ENCODE measurements around the gene ZBTB45.
"Not testable (repeated sequence)": the region's sequence is repeated elsewhere in the genome, so short reads cannot be mapped to it uniquely, and the experiment has no call there.

ZBTB45 gene

DNA sequence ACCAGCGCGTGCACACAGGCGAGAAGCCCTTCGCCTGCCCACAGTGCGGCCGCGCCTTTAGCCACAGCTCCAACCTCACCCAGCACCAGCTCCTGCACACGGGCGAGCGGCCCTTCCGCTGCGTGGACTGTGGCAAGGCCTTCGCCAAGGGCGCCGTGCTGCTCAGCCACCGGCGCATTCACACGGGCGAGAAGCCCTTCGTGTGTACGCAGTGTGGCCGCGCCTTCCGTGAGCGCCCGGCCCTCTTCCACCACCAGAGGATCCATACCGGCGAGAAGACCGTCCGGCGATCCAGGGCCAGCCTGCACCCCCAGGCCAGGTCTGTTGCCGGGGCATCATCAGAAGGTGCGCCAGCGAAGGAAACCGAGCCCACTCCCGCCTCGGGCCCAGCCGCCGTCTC lies 47.9 kb downstream of the ZBTB45 start:
- TF ChIP-seq, protein P1, sequence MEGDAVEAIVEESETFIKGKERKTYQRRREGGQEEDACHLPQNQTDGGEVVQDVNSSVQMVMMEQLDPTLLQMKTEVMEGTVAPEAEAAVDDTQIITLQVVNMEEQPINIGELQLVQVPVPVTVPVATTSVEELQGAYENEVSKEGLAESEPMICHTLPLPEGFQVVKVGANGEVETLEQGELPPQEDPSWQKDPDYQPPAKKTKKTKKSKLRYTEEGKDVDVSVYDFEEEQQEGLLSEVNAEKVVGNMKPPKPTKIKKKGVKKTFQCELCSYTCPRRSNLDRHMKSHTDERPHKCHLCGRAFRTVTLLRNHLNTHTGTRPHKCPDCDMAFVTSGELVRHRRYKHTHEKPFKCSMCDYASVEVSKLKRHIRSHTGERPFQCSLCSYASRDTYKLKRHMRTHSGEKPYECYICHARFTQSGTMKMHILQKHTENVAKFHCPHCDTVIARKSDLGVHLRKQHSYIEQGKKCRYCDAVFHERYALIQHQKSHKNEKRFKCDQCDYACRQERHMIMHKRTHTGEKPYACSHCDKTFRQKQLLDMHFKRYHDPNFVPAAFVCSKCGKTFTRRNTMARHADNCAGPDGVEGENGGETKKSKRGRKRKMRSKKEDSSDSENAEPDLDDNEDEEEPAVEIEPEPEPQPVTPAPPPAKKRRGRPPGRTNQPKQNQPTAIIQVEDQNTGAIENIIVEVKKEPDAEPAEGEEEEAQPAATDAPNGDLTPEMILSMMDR (IDR thresholded peaks at IDR 0.05; ENCODE audit: extremely low read depth, missing control alignments) = no peak
- no peak for DNase-seq (ENCODE audit: low spot score)

DNA sequence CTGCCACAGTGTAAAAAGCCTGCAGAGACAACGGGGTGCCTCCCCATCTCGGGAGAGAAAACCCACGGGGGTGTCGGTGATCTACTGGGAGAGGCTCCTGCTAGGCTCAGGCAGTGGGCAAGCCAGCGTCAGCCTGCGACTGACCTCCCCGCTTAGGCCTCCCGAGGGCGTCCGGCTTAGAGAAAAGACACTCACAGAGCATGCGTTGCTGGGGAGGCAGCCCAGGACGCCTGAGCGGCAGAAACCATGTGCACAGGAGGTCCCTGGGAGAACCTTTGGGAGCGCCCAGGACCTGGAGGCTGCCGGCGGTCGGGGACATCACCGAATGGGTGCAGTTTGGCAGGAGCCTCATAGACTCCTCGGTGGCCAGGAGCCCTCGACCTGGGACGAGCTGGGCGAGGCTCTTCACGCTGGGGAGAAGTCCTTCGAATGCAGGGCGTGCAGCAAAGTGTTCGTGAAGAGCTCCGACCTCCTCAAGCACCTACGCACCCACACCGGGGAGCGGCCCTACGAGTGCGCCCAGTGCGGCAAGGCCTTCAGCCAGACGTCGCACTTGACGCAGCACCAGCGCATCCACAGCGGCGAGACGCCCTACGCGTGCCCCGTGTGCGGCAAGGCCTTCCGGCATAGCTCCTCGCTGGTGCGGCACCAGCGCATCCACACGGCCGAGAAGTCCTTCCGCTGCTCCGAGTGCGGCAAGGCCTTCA lies 48.6 kb downstream of the ZBTB45 start:
- not testable (repeated sequence) for DNase-seq (ENCODE audit: low spot score)

DNA sequence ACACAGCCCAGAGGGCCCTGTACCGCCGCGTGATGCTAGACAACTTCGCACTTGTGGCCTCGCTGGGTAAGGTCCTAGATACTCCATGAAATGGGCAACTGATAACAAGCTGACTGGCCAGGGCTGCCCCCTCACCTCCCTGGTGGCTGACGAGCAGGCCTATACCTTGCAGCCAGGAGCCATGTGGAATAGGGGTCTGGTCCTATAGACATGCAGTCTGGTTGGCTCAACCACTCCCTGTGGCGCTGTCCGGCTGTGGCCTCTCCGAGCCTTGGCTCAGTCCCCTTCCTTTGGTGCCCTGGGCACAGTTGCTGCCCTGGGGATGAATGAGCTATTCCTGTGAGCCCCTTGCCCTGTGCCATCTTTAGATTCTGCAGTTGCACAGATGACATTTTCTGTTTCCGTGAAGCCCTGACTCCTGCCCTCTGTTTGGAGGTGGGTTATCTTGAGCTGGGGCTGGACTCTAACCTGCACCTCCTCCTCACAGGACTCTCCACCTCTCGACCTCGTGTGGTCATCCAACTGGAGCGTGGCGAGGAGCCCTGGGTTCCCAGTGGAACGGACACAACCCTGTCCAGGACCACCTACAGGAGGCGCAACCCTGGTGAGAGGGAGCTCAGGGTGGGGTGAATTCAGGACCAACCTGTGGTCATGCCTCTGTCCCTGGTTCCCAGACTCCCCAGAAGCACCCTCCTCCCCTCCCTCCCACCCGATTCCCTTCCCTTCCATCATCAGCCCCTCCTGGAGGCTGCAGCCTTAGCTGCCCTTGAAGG lies 50.2 kb downstream of the ZBTB45 start:
- DNase-seq (ENCODE audit: low spot score) = no peak
- TF ChIP-seq, protein P1 (IDR thresholded peaks at IDR 0.05; ENCODE audit: extremely low read depth, missing control alignments) = no peak

DNA sequence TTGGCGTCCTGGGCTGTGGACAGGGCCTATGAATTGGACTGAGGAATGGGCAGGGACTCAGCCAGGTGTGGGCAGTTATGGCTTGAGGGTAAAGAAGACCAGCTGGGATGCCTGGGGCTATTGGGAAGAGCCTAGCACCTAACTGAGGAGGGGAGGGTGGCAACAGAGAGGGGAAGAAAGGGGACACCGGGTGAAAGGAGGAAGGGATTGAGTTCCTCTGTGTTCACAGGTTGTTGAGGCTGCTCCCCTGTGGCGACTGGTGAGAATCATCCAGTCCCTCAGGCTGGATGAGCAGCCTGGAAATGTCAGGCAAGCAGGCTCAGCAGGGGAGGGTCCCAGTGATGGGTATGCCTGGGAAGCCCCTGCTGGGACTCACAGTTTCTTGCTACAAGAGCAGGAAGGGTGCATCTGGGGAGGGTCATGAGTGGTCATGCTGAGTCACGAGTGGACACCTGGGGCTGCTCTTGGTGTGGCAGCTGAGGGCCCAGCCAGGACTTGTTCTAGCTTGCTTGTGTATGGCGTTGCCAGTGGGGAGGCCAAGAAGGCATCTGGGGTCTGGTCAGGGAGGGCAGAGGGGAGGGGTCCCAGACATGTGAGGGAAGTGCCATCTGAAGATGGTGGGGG lies 51.3 kb downstream of the ZBTB45 start:
- TF ChIP-seq, protein P1 (IDR thresholded peaks at IDR 0.05; ENCODE audit: extremely low read depth, missing control alignments) = no peak

DNA sequence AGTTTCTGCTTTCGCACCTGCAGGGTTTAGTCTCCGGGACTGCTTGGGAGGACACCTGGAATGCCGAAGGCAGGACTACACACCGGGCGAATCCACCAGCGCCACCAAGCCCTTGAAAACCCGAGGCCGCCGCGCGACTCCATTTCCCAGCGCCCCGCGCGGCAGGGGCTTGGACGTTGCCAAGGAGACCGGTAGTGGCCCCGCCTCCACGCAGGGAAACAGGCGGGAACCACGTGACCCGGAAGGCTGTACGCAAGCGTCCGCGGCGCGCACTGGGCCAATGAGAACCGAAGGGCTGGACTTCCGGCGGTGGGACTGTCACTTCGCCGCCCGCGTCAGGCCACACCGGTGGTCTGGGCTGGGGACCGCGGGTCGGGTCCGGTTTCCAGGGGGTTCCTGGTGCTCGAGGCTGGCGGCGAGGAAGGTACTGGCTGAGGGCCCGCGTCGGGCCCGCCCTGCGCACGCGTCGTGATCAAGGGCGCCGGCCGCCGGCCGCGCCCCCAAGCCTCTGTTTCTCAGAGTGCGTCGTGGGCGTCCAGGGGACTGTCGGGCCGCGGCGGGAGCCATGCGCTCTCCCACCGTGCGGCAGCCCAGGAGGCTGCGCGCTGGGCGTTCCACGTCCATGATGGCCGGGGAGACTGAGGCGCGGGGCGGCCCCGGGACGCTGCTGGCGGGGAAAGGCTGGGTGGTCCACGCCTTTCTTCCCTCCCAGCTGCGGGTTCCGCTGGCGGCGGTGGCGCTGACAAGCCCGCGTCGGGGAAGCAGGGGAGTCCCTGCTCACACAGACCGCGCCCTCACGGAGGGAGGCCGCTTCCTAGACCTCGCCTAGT lies 52.6 kb downstream of the ZBTB45 start, which contains the start of gene ZNF324:
TSS of gene ZNF324 (plus strand) at position 321 of the 830 bp plus-strand sequence. CDS start 2,106 bp downstream, outside the sequence.
- TF ChIP-seq, protein P1 (IDR thresholded peaks at IDR 0.05; ENCODE audit: extremely low read depth, missing control alignments) = no peak
- DNase-seq (ENCODE audit: low spot score) = peak; percentile 99

More for the DNA sequence above, 51.3 kb downstream of the ZBTB45 start:
- peak; percentile 25 for DNase-seq (ENCODE audit: low spot score)

DNA sequence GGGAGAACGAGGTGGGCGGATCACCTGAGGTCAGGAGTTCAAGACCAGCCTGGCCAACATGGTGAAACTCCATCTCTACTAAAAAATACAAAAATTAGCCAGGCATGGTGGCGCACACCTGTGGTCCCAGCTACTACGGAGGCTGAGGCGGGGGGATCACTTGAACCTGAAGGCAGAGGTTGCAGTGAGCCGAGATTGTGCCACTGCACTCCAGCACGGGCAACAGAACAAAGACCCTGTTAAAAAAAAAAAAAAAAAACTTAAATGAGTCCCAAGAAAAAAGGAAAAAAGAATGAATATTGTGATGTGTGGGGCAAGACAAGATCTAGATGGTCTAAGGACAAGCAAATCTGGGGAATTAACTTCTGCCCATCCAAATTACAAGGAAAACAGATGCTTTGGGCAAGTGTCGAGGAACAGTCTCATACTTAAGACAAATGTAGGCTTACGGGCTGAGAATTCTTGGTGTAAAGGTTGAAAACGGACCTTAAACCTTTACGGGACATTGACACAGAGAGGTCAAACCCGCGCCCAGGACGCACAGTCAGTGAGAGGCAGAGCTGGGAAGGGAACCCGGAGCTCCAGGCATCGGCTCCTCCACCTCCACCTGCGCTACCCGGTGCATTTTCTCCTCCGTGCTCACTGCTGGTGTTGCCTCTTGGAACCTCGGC lies 53.4 kb downstream of the ZBTB45 start:
- DNase-seq (ENCODE audit: low spot score) = no peak
- TF ChIP-seq, protein P1 (IDR thresholded peaks at IDR 0.05; ENCODE audit: extremely low read depth, missing control alignments) = no peak
